ENCODE measurements around the gene TRIM24.
"Not testable (repeated sequence)": the region's sequence is repeated elsewhere in the genome, so short reads cannot be mapped to it uniquely, and the experiment has no call there.

Gene TRIM24

DNA sequence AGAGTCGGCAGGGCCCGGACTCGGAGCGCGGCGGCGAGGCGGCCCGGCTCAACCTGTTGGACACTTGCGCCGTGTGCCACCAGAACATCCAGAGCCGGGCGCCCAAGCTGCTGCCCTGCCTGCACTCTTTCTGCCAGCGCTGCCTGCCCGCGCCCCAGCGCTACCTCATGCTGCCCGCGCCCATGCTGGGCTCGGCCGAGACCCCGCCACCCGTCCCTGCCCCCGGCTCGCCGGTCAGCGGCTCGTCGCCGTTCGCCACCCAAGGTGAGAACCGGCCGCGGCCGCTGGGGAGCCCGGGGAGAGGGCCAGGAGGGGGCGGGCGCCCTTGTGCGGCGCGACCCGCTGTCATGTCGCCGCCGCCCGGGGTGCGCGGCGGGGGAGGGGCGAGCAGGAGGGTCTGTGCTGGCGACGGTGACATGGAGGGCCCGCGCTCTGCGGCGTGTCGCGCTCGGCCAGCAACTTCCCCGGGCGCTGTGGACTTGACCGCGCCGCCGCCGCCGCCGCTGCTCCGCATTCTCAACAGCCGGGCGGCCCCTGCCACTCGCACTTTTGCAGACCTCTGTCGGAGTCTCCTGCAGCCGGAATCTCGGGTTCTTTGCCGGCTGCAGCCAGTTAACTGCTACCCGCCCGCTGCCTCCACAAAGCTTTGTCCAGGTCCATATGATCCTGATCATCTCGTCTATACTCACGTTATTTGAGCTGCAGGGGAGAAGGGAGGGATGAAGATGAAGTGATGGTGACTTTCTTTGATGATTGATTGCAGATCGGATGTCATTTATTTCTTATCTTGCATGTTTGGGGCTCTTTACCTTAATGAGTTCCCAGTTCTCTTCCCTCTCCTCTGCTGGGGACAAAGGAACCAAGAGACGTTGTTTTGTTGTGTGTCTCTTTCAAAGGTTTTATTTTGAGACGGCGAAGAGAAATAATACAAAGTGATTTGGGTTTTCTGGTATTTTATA is 869 bp downstream of the TRIM24 start:
- peak; percentile 54 for DNase-seq (ENCODE audit: low read depth)

- DNase-seq (ENCODE audit: low read depth): not testable (repeated sequence)
Measured at GRCh38 chr7:138463291-138463618, 3.2 kb downstream of the TRIM24 start.

- no peak for DNase-seq (ENCODE audit: low read depth)
Measured at GRCh38 chr7:138465046-138465445, 5.0 kb downstream of the TRIM24 start.

DNA sequence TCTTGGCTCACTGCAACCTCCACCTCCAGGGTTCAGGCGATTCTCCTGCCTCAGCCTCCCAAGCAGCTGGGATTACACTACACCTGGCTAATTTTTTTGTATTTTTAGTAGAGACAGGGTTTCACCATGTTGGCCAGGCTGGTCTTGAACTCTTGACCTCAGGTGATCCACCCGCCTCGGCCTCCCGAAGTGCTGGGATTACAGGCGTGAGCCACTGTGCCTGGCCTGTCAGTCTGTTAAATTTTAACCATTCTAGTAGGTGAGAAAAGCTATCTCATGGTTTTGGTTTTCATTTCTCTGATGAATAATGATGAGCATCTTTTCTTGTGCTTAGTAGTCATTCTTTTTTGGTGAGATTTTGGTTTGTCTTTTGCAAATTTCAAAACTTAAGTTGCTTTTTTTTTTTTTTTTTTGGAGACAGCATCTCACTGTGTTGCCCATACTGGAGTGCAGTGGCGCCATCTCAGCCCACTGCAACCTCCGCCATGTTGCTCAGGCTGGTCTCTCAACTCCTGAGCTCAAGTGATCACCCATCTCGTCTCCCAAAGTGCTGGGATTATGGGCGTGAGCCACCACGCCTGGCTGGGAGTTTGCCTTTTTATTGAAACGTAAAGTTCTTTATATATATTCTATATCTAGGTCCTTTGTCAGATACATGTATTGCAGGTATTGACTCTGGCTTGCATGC is 6.2 kb downstream of the TRIM24 start:
- not testable (repeated sequence) for DNase-seq (ENCODE audit: low read depth)

- no peak for DNase-seq (ENCODE audit: low read depth)
Measured at GRCh38 chr7:138468244-138469123, 8.4 kb downstream of the TRIM24 start.

GRCh38 chr7:138470391-138471157 is 10.5 kb downstream of the TRIM24 start:
- no peak for DNase-seq (ENCODE audit: low read depth)

DNA sequence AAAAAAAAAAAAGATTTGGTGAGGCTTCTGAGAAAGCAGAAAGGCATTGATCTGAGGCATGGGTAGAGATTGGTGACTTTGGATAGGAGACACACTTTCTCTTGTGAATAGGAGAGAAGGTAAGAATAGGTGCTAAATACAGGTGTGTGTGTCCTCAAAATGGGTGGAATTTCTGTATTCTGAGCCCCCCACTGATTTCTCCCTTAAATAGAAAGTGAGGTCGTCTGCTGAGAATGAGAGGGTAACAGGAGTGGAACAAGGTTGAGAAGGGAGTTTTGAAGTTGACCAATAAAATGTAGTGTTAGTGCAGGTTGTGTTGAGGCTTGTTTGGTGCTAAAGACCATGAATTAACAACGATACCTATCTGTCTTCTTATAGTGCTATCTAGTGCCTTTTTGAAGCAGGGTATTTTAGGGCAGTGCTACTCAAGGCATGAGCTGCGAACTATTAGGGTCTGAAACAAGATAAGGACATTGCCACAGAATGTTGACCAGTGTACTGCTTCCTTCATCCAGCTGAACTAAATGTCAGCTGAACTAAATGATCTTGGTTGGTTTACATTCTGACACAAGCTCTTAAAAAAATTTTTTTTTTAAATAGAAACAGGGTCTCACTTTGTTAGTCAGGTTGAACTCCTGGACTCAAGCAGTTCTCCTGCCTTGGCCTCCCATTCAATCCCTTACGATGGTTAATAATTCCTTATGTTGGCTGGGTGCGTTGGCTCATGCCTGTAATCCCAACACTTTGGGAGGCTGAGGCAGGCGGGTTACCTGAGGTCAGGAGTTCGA is 12.4 kb downstream of the TRIM24 start:
- DNase-seq (ENCODE audit: low read depth): no peak

- DNase-seq (ENCODE audit: low read depth): no peak
Measured at GRCh38 chr7:138475377-138475776, 15.3 kb downstream of the TRIM24 start.

DNA sequence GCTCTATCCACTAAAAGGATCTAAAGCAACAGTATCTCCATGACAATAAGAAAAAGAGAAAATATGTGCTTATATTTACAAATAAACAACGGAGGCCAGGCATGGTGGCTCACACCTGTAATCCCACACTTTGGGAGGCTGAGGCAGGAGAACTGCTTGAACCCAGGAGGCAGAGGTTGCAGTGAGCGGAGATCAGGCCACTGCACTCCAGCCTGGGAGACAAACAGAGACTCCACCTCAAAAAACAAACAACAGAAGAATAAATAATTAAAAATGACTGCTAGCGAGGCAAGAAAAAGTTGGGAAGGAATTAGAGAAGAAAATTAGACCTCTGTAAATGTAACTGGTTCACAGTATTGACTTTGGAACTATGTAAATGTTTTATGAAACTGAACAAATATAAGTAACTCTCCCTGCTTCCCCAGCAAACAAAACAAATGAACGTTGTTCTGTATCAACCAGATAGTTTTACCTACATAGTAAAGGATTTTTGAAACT is 17.1 kb downstream of the TRIM24 start:
- DNase-seq (ENCODE audit: low read depth): no peak

- no peak for DNase-seq (ENCODE audit: low read depth)
Measured at GRCh38 chr7:138477581-138477980, 17.5 kb downstream of the TRIM24 start.

GRCh38 chr7:138478499-138478908 is 18.4 kb downstream of the TRIM24 start:
- no peak for DNase-seq (ENCODE audit: low read depth)

- DNase-seq (ENCODE audit: low read depth): no peak
Measured at GRCh38 chr7:138480527-138480926, 20.5 kb downstream of the TRIM24 start.

GRCh38 chr7:138481447-138482380 is 21.7 kb downstream of the TRIM24 start:
- DNase-seq (ENCODE audit: low read depth): no peak

DNA sequence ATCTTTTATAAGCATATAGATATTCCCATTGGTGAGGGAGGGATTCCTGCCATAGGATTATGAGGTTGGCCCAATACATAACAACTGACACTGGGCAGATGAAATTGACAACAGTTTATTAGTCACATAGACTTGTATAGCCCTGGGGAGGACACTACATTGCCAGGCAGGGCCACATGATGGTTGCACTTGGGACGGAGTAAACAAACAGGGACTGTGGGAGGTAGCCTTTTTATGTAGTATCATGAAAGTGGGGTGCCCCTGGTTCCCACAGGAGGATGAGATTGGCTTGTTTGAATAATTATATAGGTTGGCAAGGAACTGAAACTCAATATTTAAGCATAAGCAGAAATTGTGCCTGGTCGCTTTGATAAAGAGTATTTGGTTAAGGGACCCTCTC is 23.5 kb downstream of the TRIM24 start:
- DNase-seq (ENCODE audit: low read depth): no peak

DNA sequence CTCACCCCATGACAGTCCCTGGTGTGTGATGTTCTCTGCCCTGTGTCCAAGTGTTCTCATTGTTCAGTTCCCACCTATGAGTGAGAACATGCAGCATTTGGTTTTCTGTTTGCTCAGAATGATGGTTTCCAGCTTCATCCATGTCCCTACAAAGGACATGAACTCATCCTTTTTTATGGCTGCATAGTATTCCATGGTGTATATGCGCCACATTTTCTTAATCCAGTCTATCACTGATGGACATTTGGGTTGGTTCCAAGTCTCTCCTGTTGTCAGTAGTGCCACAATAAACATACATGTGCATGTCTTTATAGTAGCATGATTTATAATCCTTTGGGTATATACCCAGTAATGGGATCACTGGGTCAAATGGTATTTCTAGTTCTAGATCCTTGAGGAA is 25.4 kb downstream of the TRIM24 start:
- not testable (repeated sequence) for DNase-seq (ENCODE audit: low read depth)

- DNase-seq (ENCODE audit: low read depth): not testable (repeated sequence)
Measured at GRCh38 chr7:138489139-138489538, 29.1 kb downstream of the TRIM24 start.

- DNase-seq (ENCODE audit: low read depth): no peak
Measured at GRCh38 chr7:138491612-138492386, 31.7 kb downstream of the TRIM24 start.

GRCh38 chr7:138492423-138492822 is 32.4 kb downstream of the TRIM24 start:
- no peak for DNase-seq (ENCODE audit: low read depth)

DNA sequence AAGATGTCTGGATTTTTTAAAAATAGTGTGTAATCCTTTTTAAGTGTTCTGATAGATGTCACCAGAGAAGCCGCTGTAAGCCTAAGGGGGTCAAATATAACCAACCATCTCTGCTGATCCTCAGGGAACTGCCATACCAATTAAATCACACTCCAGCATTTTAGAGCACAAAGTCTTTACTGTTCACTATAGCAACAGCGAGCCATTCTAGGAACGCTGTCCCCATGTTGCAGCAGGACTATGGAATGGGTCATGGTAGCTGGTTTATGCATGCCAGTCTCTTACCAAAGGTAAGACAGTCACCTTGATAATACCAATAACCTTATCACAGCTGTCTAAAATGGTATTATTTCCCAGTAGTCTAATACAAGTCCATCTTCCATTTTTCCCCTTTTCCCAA is 33.5 kb downstream of the TRIM24 start:
- no peak for DNase-seq (ENCODE audit: low read depth)
